ENCODE measurements around the gene KRTAP1-3.
"Not testable (repeated sequence)": the region's sequence is repeated elsewhere in the genome, so short reads cannot be mapped to it uniquely, and the experiment has no call there.

KRTAP1-3 gene

DNA sequence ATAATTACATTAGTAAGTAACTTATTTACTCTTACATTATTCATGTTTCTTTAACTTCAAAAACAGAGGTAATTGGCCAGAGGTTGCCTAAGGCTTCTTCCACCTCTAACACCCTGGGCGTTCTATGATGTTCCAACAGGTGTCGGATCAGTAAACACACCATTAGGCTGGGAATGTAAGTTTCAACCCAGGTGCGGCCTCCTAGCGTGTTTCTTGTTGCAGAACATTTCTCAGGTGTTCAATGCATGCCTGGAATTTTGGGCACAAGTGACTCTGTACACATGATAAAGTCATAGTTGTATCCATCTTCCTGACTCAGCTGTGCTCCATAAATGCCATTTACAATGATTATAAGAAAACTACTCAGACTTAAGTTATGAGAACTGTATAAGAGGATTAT, 19.4 kb upstream of the KRTAP1-3 start:
- no peak for DNase-seq

DNA sequence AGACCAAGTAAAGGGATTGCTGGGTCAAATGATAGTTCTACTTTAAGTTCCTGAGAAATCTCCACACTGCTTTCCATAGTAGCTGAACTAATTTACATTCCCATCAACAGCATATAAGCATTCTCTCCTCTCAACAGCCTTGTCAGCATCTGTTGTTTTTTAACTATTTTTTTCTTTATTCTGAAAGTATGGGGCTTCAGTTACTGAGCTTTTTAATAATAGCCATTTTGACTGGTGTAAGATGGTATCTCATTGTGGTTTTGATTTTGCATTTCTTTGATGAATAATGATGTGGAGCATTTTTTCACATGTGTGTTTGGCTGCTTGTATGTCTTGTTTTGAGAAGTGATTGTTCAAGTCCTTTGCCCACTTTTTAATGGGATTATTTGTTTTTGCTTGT, 17.9 kb upstream of the KRTAP1-3 start:
- DNase-seq: no peak

DNA sequence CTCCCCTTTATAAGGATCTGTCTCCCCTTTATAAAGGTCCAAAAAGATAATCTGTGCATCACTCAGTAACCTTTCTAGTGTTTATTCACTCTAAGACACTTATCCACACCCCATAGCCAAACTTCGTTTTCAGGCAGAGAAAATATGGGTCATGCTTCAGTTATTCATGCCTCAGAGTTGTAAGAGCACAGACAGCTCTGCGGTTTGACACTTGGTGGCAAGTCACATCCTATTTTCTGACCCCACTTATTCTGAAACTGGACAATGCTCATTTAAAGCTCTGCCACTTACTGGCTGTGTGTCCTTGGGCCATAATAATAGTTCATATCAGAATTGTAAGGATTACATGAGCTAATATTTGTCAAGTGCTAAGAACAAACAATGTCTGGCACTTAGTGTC, 14.4 kb upstream of the KRTAP1-3 start:
- no peak for DNase-seq

DNA sequence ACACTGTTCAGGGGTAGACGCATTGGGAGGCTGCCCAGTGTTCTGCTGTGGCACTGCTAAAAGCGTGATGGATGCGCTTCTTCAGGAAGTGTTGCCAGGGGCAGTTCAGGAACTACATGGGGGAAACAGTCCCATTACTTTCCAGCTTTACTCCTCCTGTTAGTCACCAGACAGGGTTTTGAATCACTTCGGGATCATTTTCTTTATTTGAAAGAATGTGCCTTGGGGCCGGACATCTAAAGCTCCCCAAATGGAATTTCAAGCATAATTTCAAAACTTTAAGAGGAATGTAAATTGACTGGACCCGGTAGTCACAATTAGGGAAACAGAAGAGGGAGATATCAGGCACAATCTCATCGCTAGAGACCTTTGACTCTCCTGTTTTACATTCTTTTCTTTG, 13.8 kb upstream of the KRTAP1-3 start:
- DNase-seq: no peak

DNA sequence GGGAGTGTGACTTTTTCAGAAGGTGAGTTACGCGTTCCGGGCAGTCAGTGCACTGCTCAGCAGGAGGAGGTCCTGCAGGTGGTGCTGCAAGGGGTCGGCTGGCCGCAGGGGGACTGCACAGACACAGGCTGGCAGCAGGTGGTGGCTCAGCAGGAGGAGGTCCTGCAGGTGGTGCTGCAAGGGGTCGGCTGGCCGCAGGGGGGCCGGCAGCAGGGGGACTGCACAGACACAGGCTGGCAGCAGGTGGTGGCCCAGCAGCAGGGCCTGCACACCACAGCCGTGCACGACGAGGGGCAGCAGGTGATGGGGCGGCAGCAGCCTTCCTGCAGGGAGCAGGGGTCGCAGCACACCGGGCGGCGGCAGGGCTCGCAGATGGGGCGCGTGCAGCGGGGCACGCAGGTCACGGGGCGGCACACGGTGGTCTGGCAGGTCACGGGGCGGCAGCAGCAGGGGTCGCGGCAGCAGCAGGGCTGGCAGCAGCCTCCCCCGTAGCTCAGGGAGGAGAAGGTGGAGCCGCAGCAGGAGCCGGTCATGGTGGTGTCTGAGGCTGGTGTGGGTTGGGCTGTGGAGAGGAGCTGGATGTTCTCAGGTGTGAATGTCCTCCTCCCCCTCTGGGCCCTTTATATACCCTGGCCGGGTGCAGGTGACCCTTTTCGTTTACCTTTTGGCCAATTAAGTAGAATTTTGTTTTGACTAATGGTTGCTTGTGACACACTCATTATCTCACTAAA, 12.2 kb upstream of the KRTAP1-3 start, which contains the start of gene KRTAP2-1:
Gene KRTAP2-1 (minus strand): TSS at position 582 of the 731 bp plus-strand sequence. CDS start 49 bp downstream, at position 533.
- not testable (repeated sequence) for DNase-seq

GRCh38 chr17:41042953-41043352, 8.3 kb upstream of the KRTAP1-3 start:
- DNase-seq: no peak

GRCh38 chr17:41040783-41041571, 6.3 kb upstream of the KRTAP1-3 start, which contains the start of gene KRTAP1-1:
KRTAP1-1 (minus strand) TSS chr17:41041450; CDS start chr17:41041397, 53 bp downstream.
- not testable (repeated sequence) for DNase-seq

- DNase-seq: no peak
Observed at GRCh38 chr17:41037853-41038350, 3.2 kb upstream of the KRTAP1-3 start.

DNA sequence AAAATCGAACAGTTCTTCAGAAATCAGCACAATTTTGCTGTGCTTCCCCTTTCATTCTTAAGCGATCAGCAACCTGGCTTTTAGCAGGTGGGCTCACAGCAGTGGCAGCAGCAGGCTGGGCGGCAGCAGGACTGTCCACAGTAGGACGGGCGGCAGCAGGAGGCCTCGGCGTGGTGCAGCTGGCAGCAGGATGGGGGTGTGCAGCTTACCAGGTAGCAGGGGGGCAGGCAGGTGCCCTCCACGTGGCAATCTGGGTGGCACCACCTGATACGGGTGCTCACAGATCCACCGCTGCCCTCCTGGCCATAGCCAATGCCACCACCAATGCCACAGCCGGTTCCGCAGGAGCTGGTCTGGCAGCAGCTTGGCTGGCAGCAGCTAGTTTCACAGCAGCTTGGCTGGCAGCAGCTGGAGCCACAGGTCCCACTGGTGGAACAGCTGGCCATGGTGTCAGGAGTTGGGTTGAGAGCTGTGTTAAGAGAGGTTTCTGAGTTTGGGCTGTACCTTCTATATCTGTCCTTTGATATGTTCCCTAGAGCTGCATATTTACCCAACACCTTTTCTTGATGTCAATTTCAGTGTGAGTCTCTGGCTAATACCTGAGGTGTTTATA, 4.9 kb downstream of the KRTAP1-3 start, which contains the start of gene KRTAP1-4:
Gene KRTAP1-4 (minus strand): TSS at position 563 of the 613 bp plus-strand sequence. CDS start 117 bp downstream, at position 446.
- no peak for DNase-seq

DNA sequence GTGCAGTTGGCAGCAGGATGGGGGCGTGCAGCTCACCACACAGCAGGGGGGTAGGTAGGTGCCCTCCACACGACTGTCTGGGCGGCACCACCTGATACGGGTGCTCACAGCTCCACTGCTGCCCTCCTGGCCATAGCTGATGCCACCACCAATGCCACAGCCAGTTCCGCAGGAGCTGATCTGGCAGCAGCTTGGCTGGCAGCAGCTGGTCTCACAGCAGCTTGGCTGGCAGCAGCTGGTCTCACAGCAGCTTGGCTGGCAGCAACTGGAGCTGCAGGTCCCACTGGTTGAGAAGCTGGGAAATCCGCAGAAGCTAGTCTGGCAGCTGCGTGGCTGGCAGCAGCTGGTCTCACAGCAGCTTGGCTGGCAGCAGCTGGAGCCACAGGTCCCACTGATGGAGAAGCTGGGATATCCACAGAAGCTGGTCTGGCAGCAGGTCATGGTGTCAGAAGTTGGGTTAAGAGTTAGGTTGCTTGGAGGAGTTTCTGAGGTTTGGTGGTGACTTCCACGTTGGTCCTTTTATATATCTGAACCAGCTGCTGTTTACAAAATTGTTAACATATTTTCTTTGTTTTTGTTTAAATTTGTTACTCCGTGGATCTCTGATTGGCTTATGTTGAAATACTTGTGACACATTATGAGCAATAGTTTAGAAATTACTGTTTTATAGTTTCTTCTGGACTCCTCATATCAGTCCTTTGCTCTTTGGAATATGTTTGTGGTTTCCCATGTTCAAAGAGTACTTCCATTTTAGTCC, 7.8 kb downstream of the KRTAP1-3 start, which contains the start of gene KRTAP1-5:
Gene KRTAP1-5 (minus strand): TSS at position 494 of the 757 bp plus-strand sequence. CDS start 53 bp downstream, at position 441.
- DNase-seq: no peak

- DNase-seq: no peak
Observed at GRCh38 chr17:41024697-41025096, 10.0 kb downstream of the KRTAP1-3 start.

- no peak for DNase-seq
Observed at GRCh38 chr17:41020336-41020735, 14.3 kb downstream of the KRTAP1-3 start.

GRCh38 chr17:41019415-41019814, 15.3 kb downstream of the KRTAP1-3 start:
- DNase-seq: no peak

DNA sequence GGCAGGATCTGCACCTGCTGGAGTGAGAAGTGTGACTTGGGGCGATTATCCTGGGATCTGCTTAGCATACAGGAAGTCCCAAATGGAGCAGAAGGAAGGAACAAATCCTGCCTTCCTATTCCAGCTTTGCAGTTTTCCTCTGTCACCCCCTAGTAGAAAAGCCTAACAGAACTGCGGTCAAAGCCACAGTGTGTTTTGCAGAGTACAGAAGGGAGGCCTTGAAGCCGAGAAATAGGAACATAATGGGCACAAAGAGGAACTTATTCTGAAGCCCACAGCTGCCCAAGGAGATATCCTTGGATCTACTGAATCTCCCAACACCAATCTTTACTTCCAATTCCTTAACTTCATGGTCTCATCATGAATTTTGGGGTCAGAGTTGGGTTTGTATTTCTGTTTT, 16.1 kb downstream of the KRTAP1-3 start:
- DNase-seq: no peak

DNA sequence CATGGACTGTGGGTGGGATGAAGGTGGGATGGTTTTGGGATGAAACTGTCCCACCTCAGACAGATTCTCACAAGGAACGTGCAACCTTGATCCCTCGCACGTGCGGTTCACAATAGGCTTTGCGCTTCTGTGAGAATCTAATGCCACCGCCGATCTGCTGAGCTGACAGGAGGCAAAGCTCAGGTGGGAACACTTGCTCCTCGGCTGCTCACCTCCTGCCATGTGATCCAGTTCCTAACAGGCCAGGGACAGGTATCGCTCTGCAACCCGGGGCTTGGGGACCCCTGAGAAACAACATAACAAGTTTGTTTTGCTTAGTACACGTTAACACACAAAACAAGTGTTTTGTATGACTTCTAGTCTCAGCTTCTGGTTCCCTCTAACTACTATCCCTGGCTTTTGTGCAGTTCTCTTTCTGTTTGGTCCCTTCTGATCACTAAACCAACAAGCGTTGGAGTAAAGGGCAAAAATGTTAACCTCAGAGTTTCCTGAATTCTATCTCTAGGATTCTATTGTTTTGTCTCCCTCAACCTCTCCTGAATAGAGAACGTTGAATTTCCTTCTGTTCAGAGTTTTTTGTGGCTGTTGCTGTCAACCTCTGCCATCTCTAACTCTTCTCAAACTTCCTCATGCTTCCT, 18.0 kb downstream of the KRTAP1-3 start:
- no peak for DNase-seq

GRCh38 chr17:41015454-41015853, 19.2 kb downstream of the KRTAP1-3 start:
- no peak for DNase-seq

GRCh38 chr17:41013606-41014005, 21.1 kb downstream of the KRTAP1-3 start:
- DNase-seq: no peak

DNA sequence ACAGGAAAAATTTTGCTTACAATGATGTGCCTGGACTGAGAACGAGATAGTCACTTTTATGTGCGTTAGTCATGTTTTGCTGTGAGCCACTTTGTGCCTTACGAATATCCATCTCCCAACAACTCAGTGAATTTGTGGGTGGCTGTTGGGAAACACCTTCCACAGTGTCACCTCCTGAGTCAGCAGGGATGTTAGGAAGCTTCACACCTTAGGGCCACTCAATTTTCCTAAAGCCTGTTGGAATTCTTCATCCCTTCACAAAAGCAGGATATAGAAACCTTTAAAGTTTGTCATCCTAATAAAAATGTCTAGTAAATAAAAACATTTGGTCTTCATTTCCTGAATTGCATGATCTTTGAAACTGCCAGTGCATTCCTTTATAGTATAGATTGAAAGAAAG, 21.5 kb downstream of the KRTAP1-3 start:
- no peak for DNase-seq

DNA sequence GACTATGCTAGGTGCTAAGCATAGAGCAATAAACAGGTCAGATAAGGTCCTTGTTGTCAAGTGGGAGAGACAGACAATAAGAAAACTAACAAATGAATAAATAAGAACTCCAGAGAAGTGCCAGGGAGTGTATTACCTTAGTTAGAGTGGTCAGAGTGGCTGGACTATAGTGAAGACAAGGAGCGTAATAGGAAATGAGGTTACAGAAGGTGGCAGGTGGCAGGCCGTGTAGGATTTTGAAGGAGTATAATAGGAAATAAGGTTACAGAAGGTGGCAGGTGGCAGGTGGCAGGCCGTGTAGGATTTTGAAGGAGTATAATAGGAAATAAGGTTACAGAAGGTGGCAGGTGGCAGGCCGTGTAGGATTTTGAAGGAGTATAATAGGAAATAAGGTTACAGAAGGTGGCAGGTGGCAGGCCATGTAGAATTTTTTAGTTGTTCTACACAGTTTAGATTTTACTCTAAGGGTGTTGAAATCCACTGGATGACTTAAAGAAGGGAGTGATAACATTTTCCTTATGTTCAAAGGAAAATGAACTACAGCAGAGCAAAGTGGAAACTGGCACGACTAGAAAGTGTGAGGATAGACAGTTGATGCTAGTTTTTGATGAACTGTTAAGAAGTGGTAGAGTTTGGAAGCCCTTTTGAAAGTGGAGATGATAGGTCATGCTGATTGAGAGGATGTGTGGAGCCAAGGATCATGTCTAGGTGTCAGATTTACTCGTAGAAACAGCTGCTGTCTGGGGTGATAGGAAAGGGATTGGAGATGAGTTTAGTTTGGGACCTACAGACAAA, 22.2 kb downstream of the KRTAP1-3 start:
- DNase-seq: no peak

DNA sequence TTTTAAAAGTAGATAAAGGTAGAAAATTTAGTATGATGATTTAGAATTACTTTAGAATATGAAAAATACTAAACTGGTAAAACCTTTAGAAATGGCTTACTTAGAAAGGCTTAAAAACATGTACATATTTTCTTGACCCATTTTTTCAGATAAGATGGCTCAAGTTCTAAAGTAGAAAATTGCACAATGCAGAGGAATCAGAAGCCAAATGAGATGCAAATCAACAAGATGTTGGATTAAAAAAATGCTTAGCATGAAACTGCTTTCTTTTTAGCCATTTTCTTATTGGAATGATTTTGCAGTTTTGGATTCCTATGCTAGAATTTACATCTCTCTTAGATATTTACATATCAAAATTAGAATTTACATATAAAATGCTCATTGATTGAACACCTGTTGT, 24.2 kb downstream of the KRTAP1-3 start:
- no peak for DNase-seq

DNA sequence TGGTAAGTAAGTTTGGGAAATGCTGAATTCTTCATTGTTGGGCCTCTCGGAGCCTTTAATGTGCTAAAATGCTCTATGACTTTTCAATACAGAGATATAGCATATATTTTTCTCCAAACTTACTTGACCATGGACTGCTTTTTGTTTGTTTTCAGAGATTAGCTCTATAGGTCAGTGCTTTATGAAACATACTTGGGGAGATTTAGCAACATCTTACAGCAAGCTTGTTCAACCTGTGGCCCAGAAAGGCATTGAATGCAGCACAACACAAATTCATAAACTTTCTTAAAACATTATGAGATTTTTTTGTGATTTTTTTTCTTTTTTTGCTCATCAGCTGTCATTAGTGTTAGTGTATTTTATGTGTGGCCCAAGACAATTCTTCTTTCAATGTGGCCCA, 24.7 kb downstream of the KRTAP1-3 start:
- no peak for DNase-seq

All from CD4-positive, alpha-beta T cell treated with Interleukin-17A for 1 hour (primary cell).